Endothelial cell of umbilical vein (primary cell): ENCODE measurements around the gene SLC66A2.

Experiments
- CTCF ChIP-seq, 2 donors: IDR thresholded peaks; 1 replicate in 1 of 2; 2 replicates in 1 of 2; pipeline ENCODE4 v1.5.1; 2011; ENCODE audit warnings: low read length in 2 of 2, mild to moderate bottlenecking in 2 of 2, moderate library complexity in 2 of 2, control low read depth in 1 of 2, inconsistent platforms in 1 of 2, low read depth in 1 of 2; ENCODE audit not compliant: insufficient read depth in 1 of 2; ENCODE audit errors: extremely low read depth in 1 of 2
- POLR2AphosphoS5 ChIP-seq: IDR thresholded peaks from 2 replicates; pipeline ENCODE4 v1.6.1; 2012; ENCODE audit warnings: low read depth, mild to moderate bottlenecking, control low read depth, low read length, moderate library complexity; ENCODE audit not compliant: insufficient read depth

- TF ChIP-seq POLR2AphosphoS5 = no peak
- TF ChIP-seq CTCF (IDR thresholded peaks at IDR 0.05; ENCODE audit: extremely low read depth in 1 of 2, insufficient read depth in 1 of 2, low read depth in 1 of 2, low read length in 2 of 2) = no peak
Observed at GRCh38 chr18:79952996-79953559, 1.6 kb upstream of the SLC66A2 start.
